ENCODE data around the gene GGA1. TPM values are rescaled to one million over a fixed set of nuclear protein-coding genes. Genes with fewer than 3 reads are reported as not detected.
"Not testable (repeated sequence)": the region's sequence is repeated elsewhere in the genome, so short reads cannot be mapped to it uniquely, and the experiment has no call there.

GGA1 gene
- total RNA-seq, 2 experiments from 2014 or later, result 56.3 to 61.9 TPM

DNA sequence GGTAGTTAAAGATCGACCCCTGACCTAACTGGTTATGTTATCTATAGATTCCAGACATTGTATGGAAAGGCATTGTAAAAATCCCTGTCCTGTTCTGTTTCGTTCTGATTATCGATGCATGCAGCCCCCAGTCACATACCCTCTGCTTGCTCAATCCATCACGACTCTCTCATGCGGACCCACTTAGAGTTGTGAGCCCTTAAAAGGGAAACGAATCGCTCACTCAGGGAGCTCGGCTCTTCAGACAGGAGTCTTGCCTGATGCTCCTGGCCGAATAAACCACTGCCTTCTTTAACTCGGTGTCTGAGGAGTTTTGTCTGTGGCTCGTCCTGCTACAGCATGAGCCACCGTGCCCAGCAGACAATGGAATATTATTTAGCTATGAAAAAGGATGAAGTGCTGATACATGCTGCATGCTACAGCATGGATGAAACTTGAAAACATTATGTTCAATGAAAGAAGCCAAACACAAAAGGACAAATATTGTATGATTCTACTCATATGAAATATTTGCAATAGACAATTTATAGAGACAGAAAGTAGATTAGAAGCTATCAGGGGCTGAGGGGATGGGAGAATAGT is 16.7 kb upstream of the GGA1 start:
- no peaks in the 10 kb centered on the region for H3K9me3 Mint-ChIP-seq
- peak overlapping the region; percentile 84 for H3K27ac Mint-ChIP-seq
- peak overlapping the region; percentile 81 for H3K4me3 Mint-ChIP-seq
- H3K4me1 Mint-ChIP-seq, result peaks cover 9% of the 10 kb centered on the region
- H3K36me3 Mint-ChIP-seq, result no peaks in the 10 kb centered on the region
- no peak for DNase-seq
- no peaks in the 10 kb centered on the region for H3K27me3 Mint-ChIP-seq

DNA sequence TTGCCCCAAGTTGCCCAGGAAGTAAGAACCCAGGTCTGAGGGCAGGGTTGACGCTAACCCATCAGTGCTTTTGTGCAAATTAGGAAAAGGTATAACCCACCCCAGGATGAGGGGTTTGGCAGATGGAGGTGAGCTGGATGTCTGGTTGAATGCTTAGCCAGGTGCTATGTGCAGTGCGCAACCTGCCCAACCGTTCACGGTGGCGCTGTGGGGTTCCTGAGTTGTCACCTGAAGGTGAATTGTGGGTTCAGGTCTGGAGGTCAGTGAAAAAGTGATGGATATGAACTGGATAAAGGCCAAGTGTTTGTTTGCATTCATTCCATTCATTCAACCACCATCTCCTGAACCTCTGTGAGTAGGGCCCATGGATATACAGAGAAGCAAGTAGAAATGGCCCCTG is 14.4 kb upstream of the GGA1 start:
- Mint-ChIP-seq H3K4me3 (no peak overlapping the region), H3K4me1 (peaks cover 9% of the 10 kb centered on the region), H3K27me3 (no peaks in the 10 kb centered on the region), H3K36me3 (no peaks in the 10 kb centered on the region), H3K9me3 (no peaks in the 10 kb centered on the region), H3K27ac (no peak overlapping the region)
- DNase-seq, result no peak

DNA sequence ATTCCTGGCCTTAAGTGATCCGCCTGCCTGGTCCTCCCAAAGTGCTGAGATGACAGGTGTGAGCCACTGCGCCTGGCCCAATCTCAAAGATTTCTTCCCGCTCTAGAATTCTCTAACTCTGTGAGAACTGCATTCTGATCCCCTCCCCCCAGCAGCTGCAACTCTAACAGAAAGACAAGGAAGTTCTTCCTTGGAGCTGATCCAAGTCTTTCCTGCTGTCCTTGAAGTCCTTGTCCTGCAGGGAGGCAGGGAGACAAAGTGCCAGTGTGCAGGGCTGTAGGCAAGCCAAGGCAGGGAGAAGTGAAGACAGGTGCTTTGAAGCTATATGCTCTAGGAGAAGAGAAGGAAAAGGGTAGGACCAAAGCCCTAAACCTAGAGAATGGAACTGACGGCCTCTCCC is 9.5 kb upstream of the GGA1 start:
- Mint-ChIP-seq H3K27ac (no peak overlapping the region), H3K4me3 (no peak overlapping the region), H3K9me3 (no peaks in the 10 kb centered on the region), H3K4me1 (peaks cover 13% of the 10 kb centered on the region), H3K36me3 (no peaks in the 10 kb centered on the region), H3K27me3 (no peaks in the 10 kb centered on the region)
- DNase-seq, result no peak

DNA sequence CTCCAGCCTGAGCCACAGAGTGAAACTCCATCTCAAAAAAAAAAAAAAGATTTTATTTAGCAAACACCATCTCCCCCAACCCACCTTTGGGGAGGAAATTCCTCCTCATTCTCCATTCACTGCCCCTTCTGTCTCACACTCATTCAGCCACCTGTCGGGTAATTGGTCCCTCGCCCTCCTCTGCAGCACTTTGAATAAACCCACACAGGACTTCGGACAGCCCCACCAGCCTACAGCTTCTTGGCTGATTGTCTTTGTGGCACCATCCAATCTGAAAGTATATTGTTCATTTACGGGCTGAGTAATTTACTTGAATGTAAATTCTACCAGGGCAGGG is 7.5 kb upstream of the GGA1 start:
- H3K4me1 Mint-ChIP-seq, result peaks cover 29% of the 10 kb centered on the region
- no peaks in the 10 kb centered on the region for H3K36me3 Mint-ChIP-seq
- DNase-seq, result no peak
- no peaks in the 10 kb centered on the region for H3K27me3 Mint-ChIP-seq
- H3K4me3 Mint-ChIP-seq, result no peak overlapping the region
- no peak overlapping the region for H3K27ac Mint-ChIP-seq
- no peaks in the 10 kb centered on the region for H3K9me3 Mint-ChIP-seq

DNA sequence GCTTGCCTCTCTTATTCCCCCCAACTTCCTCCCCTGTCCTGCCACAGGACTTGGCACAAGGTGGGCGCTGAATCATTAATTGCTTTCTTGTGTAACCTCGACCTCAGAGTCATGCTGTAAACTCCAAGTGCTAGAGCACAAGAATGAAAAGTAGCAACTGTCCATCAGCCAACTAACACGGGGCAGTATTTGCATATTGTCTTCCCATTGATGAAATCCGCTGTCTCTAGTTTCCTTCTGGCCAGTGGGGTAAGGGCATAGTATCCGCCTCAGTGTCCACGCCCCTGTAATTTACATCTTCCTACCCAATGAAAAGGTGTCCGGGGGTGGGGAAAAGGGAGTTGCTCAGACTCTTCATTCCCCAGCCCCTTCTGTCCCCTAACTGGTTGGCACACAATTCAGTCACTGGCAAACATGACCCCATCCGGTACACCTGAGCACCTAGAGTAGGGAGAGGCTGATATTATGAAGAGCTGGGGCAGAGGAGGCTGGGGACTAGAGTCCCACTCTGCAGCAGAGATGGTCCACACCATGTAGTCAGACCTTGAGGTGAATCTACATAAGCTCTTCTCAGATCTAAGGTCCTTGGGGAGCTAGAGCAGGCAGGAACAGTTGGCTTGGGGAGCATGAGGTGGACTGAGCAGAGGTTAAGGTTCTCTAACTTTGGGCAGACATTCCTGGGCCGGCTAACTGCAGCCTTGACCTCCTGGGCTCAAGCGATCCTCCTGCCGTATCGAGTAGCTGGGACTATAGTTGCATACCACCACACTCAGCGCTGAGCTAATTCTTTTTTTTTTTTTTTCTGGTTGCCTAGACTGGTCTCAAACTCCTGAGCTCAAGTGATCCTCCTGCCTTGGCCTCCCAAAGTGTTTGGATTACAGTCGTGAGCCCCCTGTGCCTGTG is 6.8 kb upstream of the GGA1 start:
- no peak for DNase-seq
- peaks cover 29% of the 10 kb centered on the region for H3K4me1 Mint-ChIP-seq
- H3K9me3 Mint-ChIP-seq, result no peaks in the 10 kb centered on the region
- no peaks in the 10 kb centered on the region for H3K27me3 Mint-ChIP-seq
- H3K36me3 Mint-ChIP-seq, result no peaks in the 10 kb centered on the region
- H3K27ac Mint-ChIP-seq, result no peak overlapping the region
- no peak overlapping the region for H3K4me3 Mint-ChIP-seq

DNA sequence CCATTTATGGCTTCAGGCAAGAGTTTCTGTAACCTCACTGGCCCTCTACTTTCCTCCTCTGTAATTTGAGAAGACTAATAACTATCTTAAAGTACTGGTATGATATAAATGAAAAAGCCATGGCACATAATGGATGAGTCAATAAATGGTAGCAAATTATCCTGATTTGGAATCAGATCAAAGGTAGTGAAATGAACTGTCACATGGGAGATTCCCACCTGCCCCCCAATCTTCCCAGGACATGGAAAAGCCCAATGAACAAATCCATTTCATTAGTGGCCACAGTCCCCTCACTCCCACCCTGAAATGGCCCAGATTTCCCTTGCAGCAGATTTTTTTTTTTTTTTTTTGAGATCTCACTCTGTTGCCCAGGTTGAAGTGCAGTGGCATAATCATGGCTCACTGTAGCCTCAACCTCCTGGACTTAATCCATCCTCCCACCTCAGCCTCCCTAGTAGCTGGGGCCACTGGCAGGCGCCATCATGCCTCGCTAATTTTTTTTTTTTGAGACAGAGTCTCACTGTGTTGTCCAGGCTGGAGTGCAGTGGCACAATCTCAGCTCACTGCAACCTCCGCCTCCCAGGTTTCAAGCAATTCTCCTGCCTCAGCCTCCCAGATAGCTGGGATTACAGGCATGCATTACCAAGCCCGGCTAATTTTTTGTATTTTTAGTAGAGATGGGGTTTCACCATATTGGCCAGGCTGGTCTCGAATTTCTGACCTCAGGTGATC is 5.9 kb upstream of the GGA1 start:
- not testable (repeated sequence) for H3K27me3 Mint-ChIP-seq, DNase-seq, H3K9me3 Mint-ChIP-seq, H3K4me3 Mint-ChIP-seq, H3K36me3 Mint-ChIP-seq, H3K27ac Mint-ChIP-seq
- peaks cover 35% of the 10 kb centered on the region for H3K4me1 Mint-ChIP-seq

DNA sequence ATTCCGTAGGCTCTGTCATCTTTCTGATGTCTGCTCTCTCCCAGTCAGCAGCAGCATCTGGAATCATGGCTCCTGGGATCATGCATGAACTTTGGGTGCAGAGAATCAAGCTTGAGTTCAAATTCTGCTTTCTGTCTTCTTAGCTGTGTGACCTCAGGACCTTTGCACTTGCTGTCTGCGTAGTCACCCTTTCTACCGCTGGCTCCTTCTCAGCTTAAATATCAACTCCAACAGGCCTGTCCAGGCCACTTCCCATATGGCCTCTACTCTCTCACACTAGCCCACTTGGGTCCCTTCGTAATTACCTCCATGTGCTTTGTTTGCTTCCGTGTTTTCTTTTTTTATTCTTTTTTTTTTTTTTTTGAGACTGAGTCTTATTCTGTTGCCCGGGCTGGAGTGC is 4.6 kb upstream of the GGA1 start:
- no peaks in the 10 kb centered on the region for H3K36me3 Mint-ChIP-seq
- no peak overlapping the region for H3K27ac Mint-ChIP-seq
- H3K27me3 Mint-ChIP-seq, result no peaks in the 10 kb centered on the region
- H3K9me3 Mint-ChIP-seq, result no peaks in the 10 kb centered on the region
- peaks cover 39% of the 10 kb centered on the region for H3K4me1 Mint-ChIP-seq
- no peak for DNase-seq
- H3K4me3 Mint-ChIP-seq, result no peak overlapping the region

DNA sequence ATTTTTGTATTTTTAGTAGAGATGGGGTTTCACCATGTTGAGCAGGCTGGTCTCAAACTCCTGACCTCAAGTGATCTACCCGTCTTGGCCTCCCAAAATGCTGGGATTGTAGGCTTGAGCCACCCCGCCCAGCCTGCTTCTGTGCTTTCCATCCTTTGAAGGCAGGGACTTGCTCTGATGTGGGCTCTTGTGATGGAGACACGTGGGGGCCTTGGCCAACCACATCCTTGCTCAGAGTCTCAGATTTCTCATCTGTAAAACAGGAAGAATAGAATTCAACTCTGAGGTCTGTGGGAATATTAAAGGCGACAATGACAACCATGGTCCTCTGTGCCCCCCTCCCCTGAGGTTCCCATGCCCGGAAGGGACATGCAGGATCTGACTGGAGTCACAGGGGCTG is 3.8 kb upstream of the GGA1 start:
- H3K36me3 Mint-ChIP-seq, result peaks cover 6% of the 10 kb centered on the region
- no peak overlapping the region for H3K27ac Mint-ChIP-seq
- H3K27me3 Mint-ChIP-seq, result no peaks in the 10 kb centered on the region
- H3K9me3 Mint-ChIP-seq, result no peaks in the 10 kb centered on the region
- H3K4me1 Mint-ChIP-seq, result peaks cover 39% of the 10 kb centered on the region
- peak; percentile 50 for DNase-seq
- peak overlapping the region; percentile 4 for H3K4me3 Mint-ChIP-seq

DNA sequence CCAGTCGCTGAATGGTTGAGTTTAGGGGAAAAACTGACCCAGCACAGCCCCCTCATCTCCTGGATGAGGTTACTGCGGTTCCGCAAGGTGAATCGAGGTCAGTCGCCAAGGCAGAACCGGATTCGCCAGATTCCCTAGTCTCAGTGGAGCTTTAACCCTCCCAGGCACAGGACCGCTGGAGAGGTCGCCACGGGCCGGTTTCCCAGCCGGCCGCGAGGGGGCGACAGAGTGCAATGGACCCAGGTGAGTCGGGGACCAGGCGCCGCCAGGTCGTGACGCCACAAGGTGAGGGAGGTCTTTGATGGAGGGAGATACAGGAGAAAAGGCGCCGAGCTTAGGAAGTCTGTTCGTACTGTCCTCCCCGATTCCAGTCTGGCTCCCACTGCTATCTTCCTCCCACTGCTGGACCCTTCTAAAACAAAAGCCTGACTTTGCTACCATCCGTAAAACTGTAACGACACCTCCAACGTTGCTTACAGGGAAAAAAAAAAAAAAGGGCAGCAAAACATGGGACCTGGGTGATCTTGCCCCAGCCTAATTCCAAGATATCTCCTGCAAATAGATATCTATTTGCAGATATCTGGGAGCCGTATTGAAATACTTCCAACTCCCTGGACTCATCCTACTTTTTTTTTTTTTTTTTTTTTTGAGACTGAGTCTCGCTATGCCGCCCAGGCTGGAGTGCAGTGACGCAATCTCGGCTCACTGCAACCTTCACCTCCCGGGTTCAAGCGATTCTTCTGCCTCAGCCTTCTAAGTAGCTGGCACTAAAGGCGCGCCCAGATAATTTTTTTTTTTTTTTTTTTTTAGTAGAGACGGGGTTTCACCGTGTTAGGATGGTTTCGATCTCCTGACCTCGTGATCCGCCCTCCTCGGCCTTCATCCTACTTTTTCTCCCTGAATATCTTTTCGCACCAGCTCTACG is 1.4 kb upstream of the GGA1 start:
- no peaks in the 10 kb centered on the region for H3K9me3 Mint-ChIP-seq
- peak overlapping the region; percentile 81 for H3K4me3 Mint-ChIP-seq
- peaks cover 6% of the 10 kb centered on the region for H3K36me3 Mint-ChIP-seq
- H3K27me3 Mint-ChIP-seq, result no peaks in the 10 kb centered on the region
- peak; percentile 90 for DNase-seq
- H3K27ac Mint-ChIP-seq, result peak overlapping the region; percentile 94
- H3K4me1 Mint-ChIP-seq, result peaks cover 41% of the 10 kb centered on the region

DNA sequence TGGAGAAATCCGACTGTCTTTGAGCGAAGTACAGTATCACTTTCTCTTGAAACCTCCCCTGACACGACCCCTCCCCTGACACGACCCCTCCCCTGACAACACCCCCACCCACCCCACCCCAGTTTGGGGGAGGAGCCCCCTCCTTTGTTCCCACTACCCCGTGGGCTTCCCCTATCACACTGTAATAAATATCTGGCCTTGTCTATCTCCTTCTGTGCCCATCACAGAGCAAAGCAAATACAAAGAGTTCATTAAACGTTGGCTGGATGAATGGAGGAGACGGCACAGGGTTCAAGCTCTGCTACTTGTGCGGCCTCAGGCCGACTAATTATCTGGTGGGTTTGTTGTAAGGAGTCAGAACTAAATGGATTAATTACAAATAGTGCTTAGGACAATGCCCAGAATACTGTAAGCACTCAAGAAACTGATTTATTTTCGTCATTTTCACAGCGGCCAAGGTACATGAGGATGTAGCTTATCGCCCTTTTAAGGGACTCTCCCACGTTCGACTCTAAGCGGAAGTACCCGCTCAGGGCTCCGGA is 628 bp upstream of the GGA1 start:
- peaks cover 6% of the 10 kb centered on the region for H3K36me3 Mint-ChIP-seq
- peak overlapping the region; percentile 81 for H3K4me3 Mint-ChIP-seq
- no peaks in the 10 kb centered on the region for H3K27me3 Mint-ChIP-seq
- peaks cover 41% of the 10 kb centered on the region for H3K4me1 Mint-ChIP-seq
- no peak for DNase-seq
- H3K27ac Mint-ChIP-seq, result peak overlapping the region; percentile 94
- H3K9me3 Mint-ChIP-seq, result no peaks in the 10 kb centered on the region

DNA sequence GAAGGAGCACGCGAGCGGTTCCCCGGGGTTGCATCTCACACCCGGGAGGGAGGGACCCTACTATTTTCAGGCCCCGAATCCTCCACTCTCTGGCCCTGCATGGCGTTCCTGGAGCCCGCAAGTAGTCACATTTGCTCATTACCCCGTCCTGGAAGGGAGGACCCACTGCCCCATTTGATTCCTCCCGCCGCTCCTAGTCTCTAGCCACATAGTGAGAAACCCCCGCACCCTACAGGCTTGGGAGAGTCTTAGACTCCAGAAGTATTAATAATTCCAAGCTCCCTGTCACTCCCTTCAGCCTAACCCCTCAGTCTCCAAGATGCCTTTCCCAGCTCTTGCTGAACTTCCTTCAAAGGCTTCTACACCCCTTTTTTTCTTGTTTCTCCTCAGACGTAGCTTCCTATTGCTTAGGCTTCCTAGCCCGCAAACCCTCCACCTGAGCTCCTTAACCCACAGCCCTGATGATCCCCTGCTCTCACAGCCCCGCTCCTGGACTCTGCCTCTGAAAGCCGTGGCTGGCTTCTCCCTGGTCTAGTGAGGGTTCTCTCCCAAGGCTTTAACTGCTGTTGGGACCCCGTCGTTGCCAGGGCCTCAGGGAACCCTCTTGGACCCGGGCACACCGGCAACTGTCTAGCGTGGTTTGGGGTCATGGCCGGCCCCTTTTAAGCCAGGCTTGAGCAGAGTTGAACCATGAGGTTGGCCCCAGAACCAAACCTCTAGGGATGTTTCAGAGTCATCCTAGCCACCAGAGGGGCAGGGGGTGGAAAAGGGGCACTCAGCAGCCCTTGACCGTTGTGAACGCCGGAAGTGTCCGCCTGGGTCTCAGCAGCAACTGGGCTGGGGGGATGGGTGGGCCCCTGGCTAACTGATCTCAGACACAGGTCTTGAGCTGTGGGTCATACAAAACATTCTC is 862 bp downstream of the GGA1 start:
- no peak for DNase-seq
- H3K27ac Mint-ChIP-seq, result peak overlapping the region; percentile 90
- peaks cover 35% of the 10 kb centered on the region for H3K4me1 Mint-ChIP-seq
- H3K36me3 Mint-ChIP-seq, result peaks cover 9% of the 10 kb centered on the region
- H3K27me3 Mint-ChIP-seq, result no peaks in the 10 kb centered on the region
- no peaks in the 10 kb centered on the region for H3K9me3 Mint-ChIP-seq
- peak overlapping the region; percentile 93 for H3K4me3 Mint-ChIP-seq

DNA sequence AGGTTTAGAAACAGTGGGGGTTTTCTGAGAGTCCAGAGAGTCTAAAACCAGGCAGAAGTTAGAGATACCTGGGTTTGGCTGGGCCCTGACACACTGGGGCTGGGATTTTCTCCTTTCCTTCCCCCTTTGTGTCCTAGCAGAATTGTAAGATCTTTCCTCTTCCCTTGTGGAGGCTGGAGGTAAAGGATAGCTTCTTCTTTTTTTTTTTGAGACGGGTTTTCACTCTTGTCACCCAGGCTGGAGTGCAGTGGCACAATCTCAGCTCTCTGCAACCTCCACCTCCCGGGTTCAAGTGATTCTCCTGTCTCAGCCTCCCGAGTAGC is 1.5 kb downstream of the GGA1 start:
- Mint-ChIP-seq H3K4me3 (peak overlapping the region; percentile 93), H3K27ac (peak overlapping the region; percentile 90), H3K36me3 (peaks cover 13% of the 10 kb centered on the region), H3K4me1 (peaks cover 30% of the 10 kb centered on the region)
- not testable (repeated sequence) for DNase-seq, H3K27me3 Mint-ChIP-seq, H3K9me3 Mint-ChIP-seq

DNA sequence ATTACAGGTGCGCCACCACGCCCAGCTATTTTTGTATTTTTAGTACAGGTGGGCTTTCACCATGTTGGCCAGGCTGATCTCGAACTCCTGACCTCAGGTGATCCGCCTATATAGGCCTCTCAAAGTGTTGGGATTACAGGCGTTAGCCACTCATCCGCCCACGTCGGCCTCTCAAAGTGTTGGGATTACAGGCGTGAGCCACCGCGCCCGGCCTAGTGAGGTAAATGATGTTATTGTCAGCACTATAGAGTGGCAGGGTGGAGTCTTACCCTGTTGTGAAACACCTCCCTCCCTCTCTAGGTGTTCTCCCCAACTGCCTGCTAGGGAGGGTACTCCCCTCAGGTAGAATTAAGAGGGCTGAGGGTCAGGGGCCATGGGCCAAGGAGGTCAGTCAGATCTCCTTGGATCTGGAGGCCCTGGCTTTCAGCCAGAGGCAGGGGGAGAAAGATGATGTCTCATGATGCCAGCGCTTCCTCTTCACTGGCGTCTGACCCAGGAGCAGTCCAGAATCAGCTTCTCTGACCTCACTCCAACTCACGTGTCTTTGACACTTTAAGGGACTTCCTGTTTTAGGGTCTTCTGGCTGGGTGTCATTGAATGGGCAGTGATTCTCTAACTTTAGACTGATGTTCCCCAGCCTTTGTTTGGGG is 2.0 kb downstream of the GGA1 start:
- H3K27ac Mint-ChIP-seq, result no peak overlapping the region
- H3K4me3 Mint-ChIP-seq, result peak overlapping the region; percentile 93
- peaks cover 25% of the 10 kb centered on the region for H3K4me1 Mint-ChIP-seq
- H3K9me3 Mint-ChIP-seq, result no peaks in the 10 kb centered on the region
- no peak for DNase-seq
- H3K27me3 Mint-ChIP-seq, result no peaks in the 10 kb centered on the region
- H3K36me3 Mint-ChIP-seq, result peaks cover 13% of the 10 kb centered on the region
